Prostate gland (tissue), 2 donors: ENCODE results near the gene CBFA2T2. TPM values are rescaled to one million over a fixed set of nuclear protein-coding genes. Genes with fewer than 3 reads are reported as not detected.

Source experiments
- DNase-seq: peaks from one replicate; pipeline ENCODE4 v3.0.0-alpha.2; 2019; ENCODE audit warnings: low spot score
- H3K27ac ChIP-seq, 2 donors: fragments of 200-600 bp; sonication (generic); 2 replicates each; pipeline ENCODE4 v1.5.1; 2017 to 2019
- H3K27me3 ChIP-seq: fragments of 200-600 bp; sonication (generic); replicated peaks from 2 replicates; pipeline ENCODE4 v1.5.1; 2019; ENCODE audit not compliant: insufficient read depth
- H3K36me3 ChIP-seq, 2 donors: fragments of 200-600 bp; sonication (generic); 1 replicate in 1 of 2; 2 replicates in 1 of 2; pipeline versions ENCODE4 v1.5.1 to v1.8.1; 2017 to 2019
- H3K4me1 ChIP-seq: fragments of 200-600 bp; sonication (generic); replicated peaks from 2 replicates; pipeline ENCODE4 v1.5.1; 2019
- H3K4me3 ChIP-seq, 2 donors: fragments of 200-600 bp; sonication (generic); 2 replicates each; pipeline ENCODE4 v1.5.1; 2017 to 2019
- H3K9me3 ChIP-seq: fragments of 200-600 bp; sonication (generic); 2 replicates; pipeline ENCODE4 v1.5.1; 2017
- POLR2A ChIP-seq: fragments of 450-650 bp; IDR thresholded peaks from one replicate; pipeline ENCODE4 v1.6.1; 2016; ENCODE audit warnings: antibody characterized with exemption, mild to moderate bottlenecking
- POLR2AphosphoS5 ChIP-seq: sonication (generic); formaldehyde crosslinking; IDR thresholded peaks from one replicate; pipeline ENCODE4 v1.6.1; 2017; ENCODE audit warnings: antibody characterized with exemption
- WGBS: methylation state at CpG from one replicate; pipeline ENCODE4 v1.1.5; 2018; 5-methylcytosine and 5-hydroxymethylcytosine counted together
- intact Hi-C: fragments of 100-400 bp; cut with DNase I; formaldehyde crosslinking; loops from one replicate; pipeline ENCODE4 v1.14.2; 2022
- total RNA-seq, 2 donors: library from RNA; depleted of rRNA; stranded (reverse); fragments of >200 nt; gene quantifications; one replicate each; pipeline ENCODE4 v1.1.0, GENCODE V29; 2016
- TF ChIP-seq, protein P1 (sequence below), 4 experiments: fragments of 200-600 bp in 2 of 4; fragments of 450-650 bp in 2 of 4; sonication (generic) in 2 of 4; IDR thresholded peaks; 1 replicate in 3 of 4; 2 replicates in 1 of 4; pipeline ENCODE4 v1.5.1; 2016 to 2019; ENCODE audit warnings: antibody characterized with exemption in 4 of 4, mild to moderate bottlenecking in 2 of 4, moderate library complexity in 2 of 4

The CBFA2T2 gene
- total RNA-seq, 2 donors from 2014 or later = 40.3 to 54.6 TPM

DNA sequence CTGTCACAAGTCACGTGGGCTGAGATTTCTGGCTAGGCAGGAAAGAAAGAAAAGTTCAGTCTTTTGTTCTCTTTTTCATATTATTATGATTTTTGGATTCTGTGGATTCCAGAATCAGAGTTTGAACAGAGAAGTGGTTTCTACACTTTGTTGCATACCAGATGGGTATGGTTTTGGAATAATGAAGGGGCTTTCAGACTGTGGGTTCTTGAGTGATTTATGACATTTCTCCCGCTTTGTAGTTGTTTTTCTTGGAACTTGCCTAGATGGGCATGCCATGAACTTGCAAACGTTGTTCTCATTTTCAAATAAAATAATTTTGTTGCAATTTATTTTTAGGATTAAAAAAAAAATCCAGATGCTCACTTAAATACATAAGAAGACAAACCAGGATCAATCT is 34.4 kb downstream of the CBFA2T2 start:
- Histone ChIP-seq H3K27ac (no peak overlapping the region), H3K4me1 (no peaks in the 10 kb centered on the region), H3K36me3 (no peaks in the 10 kb centered on the region), H3K27me3 (no peaks in the 10 kb centered on the region), H3K9me3 (no peaks in the 10 kb centered on the region), H3K4me3 (no peak overlapping the region)
- WGBS = 18% methylated on average over 3 of the region's 3 CpGs
- DNase-seq = no peak
- intact Hi-C loops = no loop called here
- TF ChIP-seq POLR2AphosphoS5 = no peak
- TF ChIP-seq POLR2A = no peak
- TF ChIP-seq, protein P1, sequence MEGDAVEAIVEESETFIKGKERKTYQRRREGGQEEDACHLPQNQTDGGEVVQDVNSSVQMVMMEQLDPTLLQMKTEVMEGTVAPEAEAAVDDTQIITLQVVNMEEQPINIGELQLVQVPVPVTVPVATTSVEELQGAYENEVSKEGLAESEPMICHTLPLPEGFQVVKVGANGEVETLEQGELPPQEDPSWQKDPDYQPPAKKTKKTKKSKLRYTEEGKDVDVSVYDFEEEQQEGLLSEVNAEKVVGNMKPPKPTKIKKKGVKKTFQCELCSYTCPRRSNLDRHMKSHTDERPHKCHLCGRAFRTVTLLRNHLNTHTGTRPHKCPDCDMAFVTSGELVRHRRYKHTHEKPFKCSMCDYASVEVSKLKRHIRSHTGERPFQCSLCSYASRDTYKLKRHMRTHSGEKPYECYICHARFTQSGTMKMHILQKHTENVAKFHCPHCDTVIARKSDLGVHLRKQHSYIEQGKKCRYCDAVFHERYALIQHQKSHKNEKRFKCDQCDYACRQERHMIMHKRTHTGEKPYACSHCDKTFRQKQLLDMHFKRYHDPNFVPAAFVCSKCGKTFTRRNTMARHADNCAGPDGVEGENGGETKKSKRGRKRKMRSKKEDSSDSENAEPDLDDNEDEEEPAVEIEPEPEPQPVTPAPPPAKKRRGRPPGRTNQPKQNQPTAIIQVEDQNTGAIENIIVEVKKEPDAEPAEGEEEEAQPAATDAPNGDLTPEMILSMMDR (IDR thresholded peaks at IDR 0.05) = no peak

DNA sequence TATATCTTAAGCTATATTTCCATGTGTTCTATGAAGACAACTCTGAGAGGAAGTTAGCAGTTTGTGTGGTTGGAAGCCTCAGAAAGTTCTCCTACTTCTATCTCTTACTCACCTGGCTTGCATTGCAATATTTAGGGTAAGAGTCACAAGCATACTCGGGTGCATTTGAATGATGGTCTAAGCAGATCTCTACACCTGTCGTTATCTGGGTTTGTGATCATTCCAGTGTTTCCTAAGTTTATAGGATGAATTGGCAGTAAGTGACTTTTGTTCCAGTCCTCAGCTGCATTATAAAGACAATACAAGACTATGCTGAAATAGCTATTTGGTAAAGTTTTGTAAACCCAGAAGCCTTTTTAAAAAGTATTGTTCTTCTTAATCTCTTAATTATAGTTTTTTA is 36.9 kb downstream of the CBFA2T2 start:
- 39% methylated on average over 2 of the region's 2 CpGs for WGBS
- Histone ChIP-seq H3K27me3 (no peaks in the 10 kb centered on the region), H3K4me1 (peaks cover 3% of the 10 kb centered on the region), H3K9me3 (no peaks in the 10 kb centered on the region), H3K4me3 (no peak overlapping the region), H3K27ac (no peak overlapping the region), H3K36me3 (no peaks in the 10 kb centered on the region)
- TF ChIP-seq POLR2AphosphoS5 (no peak), POLR2A (no peak)
- TF ChIP-seq, protein P1 (IDR thresholded peaks at IDR 0.05) = no peak
- intact Hi-C loops = no loop called here
- no peak for DNase-seq

DNA sequence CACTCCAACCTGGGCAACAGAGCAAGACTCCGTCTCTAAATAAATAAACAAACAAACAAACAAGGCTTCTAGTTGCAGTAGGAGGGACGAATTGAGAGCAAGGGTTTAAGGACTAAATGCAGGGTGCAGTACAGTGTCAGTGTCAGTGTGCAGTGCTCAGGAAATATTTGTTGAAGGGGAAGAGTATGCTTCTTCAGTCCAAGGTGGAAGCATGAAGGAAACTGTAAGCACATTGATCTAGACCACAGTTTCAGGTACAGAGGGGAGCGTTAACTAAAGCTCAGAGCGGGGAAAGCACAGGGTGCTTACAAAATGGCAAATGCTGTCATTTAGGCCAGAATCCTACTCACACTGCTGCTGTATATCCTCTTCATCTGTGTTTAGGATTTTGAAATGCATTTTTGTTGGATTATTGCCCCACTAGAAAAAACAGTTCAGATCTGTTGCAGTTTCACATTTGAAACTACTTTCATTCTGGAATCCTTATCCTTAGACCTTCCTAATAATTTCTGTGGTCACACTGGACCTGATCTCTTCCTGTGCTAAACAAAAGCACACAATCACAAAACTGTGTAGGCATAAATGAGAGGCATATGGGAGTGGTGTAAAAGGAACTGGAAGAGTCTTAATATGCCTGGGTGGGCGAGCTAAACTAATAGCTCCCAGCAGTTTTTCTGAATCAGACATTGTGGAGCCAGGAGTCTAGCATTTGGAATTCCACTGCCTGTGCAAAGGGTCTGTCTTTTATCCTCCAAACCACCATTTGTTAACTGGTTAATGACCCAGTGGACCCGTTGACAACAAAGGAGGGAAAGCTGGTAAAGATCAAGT is 41.4 kb downstream of the CBFA2T2 start:
- Histone ChIP-seq H3K4me3 (no peak overlapping the region), H3K9me3 (no peaks in the 10 kb centered on the region), H3K27ac (peak overlapping the region in 1 of 2 donors; percentile 23), H3K4me1 (peaks cover 9% of the 10 kb centered on the region), H3K27me3 (no peaks in the 10 kb centered on the region), H3K36me3 (no peaks in the 10 kb centered on the region)
- no peak for DNase-seq
- intact Hi-C loops = no loop called here
- WGBS = 58% methylated on average over 6 of the region's 6 CpGs
- TF ChIP-seq POLR2AphosphoS5 (no peak), POLR2A (no peak)
- TF ChIP-seq, protein P1 (IDR thresholded peaks at IDR 0.05) = no peak

DNA sequence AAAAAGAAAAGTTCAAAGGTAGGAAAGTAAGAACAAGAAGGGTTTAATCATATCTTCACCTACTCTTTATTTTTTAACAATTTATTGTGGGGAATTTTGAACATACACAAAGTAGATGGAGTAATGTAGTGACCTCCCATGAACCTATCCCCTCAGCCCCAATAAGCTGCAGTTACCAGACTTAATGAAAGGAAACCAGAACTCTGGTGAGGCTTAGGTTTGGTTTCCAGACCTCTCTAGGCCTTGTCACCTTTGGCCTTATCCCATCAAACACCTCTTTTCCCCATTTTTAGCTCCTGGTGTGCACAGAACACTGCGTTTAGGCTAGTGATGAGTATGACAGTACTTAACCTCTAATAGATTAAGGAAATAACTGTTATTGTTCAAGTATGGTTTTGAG is 42.0 kb downstream of the CBFA2T2 start:
- no peak overlapping the region for H3K4me3 ChIP-seq
- peaks cover 9% of the 10 kb centered on the region for H3K4me1 ChIP-seq
- H3K27me3 ChIP-seq = no peaks in the 10 kb centered on the region
- TF ChIP-seq POLR2A (no peak), POLR2AphosphoS5 (no peak)
- TF ChIP-seq, protein P1 (IDR thresholded peaks at IDR 0.05) = no peak
- 24% methylated on average over 1 of the region's 1 CpG for WGBS
- H3K9me3 ChIP-seq = no peaks in the 10 kb centered on the region
- intact Hi-C loops = no loop called here
- no peaks in the 10 kb centered on the region for H3K36me3 ChIP-seq
- no peak for DNase-seq
- H3K27ac ChIP-seq = peak overlapping the region in 1 of 2 donors; percentile 23
